Stimulated activated CD8-positive, alpha-beta memory T cell treated with anti-CD3 and anti-CD28 coated beads, Interleukin-4, amount 100 ng/mL, for 24 hours (primary cell): ENCODE results near the gene SULT1B1.
"Not testable (repeated sequence)": the region's sequence is repeated elsewhere in the genome, so short reads cannot be mapped to it uniquely, and the experiment has no call there.

Experiments used
- DNase-seq: peaks from one replicate; pipeline ENCODE4 v3.0.0-alpha.2; 2020; ENCODE audit warnings: low read depth

The SULT1B1 gene

DNA sequence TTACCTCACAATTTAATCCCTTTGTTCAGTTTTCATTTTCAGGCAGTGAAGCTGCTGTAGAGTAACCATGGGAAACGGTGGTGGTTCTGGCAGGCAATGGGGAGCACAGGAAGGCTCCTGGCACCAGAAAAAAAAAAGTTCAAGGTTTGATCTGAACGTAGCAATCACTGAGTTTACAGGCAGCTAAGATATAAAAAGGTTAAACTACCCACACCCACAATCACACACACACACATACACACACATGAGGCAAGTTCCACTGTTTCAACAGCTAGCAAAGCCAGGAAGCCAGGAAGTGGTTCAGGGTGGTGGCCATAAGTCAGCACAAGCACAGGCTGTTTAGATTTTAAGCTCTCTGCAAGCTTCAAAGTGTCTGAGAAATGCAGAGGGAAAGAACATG lies at the start of gene SULT1B1:
TSS of gene SULT1B1 (minus strand) at position 166 of the 400 bp plus-strand sequence. CDS start 5,403 bp downstream, outside the sequence.
- DNase-seq, result no peak

DNA sequence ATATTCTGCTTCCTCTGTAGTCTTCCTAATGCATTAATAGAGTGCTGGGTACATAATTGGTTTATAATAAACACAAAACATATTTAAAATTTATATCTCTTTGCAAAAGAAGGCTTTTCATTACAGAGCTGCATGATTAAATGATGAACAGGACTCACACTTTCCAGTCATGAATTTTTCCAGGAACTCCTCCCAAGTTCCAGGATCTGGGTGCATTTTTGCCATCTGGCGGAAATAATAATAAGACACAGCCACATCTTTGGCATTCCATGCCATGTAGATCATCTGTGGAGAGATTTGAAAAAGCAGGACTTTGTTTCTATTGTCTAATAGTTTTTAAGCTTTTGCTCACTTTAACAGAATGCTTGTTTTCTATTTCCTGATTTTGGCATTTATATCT lies 40.2 kb upstream of the SULT1B1 start:
- no peak for DNase-seq

DNA sequence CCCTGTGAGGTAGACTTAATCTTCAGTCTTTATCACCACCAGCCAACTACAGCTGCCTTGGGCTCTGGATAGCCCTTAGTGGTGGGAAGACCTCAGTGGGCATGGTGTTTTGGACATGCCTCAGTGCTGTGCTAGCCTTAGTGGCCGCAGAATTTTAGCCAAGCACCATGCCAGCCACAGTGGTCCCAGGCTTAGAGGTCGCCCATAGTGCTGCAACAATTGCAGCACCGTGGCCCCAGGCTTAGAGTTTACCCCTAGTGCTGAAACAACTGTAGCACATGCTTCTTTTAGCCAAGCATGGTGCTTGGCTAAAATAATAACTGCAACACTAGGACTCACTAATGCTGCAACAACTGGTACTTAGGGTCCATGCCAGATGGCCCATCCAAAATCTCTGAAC lies 38.9 kb upstream of the SULT1B1 start:
- DNase-seq, result no peak

DNA sequence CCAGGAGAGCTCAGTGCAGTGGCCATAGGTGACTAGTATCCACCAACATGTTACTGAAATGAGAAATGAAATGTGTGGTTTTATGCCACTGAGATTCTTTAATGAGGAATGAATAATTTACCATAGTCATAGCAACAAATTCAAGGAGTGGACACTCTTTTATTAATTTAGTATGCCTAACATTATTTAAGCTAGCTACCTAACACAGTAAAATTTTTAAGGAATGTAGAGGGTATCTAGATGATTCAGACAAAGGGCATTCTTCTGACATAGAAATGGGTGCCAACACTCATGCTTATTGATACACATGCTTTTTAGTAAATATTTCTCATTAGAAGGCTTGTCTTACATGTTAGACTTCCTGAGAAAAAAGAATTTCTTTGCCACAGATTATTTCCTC lies 33.3 kb upstream of the SULT1B1 start:
- no peak for DNase-seq

DNA sequence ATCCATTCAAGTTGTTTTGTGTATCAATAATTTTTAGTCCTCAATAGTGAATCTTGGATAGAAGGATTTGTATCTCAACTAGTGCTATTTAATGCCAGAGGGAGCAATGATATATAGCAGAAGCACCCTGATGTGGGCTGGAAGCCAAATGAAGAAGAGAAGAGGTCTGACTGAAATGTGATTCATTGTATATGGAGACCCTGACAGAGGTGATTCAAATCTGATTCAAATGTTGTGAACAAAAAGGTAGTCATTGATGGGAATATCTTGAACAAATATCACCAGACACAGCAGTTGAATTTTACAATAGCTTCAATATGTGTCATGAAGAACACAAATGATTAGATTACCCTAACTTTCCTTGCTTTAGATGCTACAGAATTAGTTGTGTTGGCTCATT lies 27.5 kb upstream of the SULT1B1 start:
- DNase-seq, result no peak

DNA sequence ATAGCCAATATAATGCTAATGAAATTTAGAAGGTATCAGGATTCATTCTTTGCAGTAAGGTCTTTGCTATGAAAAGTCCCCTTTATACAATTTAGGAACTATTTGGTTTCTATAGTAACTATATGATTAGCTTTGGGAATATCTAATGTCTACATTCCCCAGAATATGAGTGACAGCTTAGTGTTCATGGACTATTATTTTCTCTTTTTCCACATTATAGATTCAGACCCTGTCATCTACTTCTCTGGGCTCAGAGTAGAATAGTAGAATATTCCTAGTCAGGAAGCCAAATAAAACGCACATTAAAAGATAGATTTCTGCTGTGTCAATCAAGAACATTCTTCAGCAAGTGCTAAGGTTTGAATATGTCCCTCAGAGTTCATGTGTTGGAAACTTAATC lies 26.1 kb upstream of the SULT1B1 start:
- no peak for DNase-seq

DNA sequence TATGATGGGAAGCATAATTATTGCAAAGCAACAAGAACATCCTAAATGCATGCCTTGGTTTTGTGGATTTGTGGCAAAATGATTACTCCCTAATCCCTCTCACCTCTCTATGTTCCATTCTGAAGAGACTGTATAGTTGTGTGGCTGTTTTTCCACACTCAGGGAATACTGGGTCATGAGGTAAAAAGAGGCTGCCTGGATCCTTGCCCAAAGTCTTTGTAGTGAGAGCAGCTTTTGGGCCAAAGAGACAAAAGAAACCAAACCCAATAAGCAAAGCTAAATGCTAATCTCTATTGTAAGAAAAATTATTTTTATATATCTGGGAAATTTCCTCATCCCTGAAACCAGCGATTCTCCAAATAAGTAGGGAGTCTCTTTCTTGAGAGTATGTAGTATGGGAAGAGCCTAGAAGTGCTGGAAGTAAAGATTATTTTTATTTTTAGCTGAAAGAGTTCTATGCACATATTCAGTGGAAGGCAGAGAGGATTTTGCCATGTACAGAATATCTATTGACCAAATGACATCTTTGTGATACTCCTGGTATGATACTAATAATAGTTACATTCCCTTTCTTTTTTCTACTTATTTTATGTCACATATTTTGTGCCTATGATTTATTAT lies 24.9 kb upstream of the SULT1B1 start:
- DNase-seq, result no peak

DNA sequence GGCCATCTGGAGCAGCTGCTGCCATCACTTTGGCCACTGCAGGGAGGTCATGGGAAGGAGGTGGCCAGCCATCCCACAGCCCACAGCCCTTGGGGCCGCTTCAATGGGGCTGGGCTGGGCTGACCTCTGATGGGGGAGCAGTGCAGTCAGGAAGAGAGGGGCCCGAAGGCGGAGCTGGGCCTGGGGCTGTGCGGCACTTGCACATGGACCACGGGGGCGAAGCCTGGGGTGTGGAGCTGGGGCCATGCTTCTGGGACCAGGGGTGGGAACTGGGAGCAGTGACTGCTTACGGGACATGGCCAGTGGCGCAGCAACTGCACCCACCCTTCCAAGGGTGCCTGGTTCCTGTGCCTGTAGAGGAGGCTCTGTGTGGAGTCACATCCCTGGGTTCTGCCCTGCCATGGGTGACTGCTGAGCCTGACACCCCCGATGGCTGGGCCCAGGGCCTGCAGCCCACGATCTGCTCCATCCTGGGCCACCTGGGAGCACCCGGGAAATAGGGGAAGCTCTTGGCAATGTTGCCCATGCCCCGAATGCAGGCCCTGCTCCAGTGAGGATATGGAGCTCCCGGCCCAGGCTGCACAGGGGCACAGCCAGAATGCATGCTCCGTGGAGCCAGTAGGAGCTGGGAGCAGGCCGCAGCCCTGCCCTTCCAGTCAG lies 22.4 kb upstream of the SULT1B1 start:
- no peak for DNase-seq

DNA sequence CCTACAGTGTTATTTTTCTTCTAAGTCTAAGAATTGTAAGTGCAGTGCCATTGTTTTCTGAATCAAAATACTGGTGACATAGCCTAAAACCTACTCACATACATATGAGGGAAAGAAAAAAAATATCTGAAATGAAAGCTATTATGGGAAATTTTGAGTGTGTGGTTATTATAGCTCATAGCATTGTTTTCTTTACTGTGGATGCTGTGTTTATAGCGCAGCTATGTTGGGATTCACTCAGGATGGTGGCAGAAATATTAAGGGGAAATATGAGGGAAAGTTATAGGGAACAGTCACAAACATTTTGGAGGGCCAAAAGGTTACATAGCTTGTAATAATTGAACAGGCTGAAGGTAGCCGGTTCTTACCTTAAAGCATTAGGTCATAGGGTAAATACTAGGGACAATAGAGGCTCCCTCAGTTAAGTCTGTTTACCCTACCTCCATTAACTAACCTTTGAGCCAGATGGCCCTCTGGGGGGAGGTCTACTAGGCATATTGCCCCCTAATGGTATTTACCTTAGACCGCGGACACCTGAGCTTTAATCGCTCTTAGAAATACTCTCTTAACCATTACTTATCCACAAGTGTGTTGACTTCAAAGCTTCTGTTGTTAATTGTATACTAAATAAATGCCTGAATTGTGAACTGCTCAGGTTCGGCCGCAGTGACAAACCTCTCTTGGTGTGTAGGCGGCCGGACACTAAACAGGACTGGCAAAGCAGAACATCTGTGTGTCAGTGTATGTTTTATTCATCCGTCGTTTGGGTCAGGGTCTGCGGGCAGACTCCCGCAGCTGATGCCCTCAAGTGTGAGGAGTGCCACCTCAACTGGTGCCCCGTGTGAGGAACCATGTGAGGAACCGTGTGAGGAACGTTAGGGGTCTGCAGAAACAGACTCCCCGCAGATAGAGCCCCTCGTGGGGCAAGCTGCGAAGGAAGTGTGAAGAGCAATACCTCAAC lies 21.3 kb upstream of the SULT1B1 start:
- no peak for DNase-seq

DNA sequence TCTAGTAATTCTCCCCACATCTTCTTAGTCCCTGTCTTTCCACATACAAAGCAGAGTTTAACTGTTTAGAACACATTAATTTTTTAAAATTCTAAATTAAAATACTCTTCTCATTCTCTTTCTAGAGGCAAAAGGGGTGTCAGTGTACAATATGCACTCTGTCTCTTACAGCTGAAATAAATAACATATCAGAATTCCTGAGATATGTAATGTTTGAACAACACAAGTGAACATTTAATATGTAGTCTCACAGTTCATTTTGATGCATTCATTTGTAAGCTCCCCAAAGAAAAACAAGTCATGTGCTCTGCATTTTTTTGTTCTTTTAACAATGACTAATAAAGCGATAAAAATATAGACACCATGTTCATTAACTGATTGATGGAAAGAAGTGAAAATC lies 19.7 kb upstream of the SULT1B1 start:
- DNase-seq, result no peak

DNA sequence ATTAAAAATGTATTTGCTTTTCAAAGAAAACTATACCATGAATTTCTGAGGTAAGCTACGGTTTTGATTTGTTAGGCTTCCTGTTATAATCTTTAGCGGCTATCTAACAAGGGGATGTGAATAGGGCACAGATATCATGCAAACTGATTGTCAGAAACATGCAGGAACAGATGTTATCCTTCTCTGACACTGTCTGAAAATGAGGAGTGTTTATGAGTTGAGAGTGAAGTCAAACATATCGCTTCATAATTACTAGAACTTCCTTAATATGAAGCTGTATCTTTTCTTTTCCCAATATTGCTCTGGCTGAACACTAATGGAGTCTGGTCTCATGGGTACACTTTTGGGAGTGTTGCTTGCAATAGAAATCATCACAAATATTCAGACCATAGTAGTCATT lies 16.3 kb upstream of the SULT1B1 start:
- DNase-seq, result no peak

DNA sequence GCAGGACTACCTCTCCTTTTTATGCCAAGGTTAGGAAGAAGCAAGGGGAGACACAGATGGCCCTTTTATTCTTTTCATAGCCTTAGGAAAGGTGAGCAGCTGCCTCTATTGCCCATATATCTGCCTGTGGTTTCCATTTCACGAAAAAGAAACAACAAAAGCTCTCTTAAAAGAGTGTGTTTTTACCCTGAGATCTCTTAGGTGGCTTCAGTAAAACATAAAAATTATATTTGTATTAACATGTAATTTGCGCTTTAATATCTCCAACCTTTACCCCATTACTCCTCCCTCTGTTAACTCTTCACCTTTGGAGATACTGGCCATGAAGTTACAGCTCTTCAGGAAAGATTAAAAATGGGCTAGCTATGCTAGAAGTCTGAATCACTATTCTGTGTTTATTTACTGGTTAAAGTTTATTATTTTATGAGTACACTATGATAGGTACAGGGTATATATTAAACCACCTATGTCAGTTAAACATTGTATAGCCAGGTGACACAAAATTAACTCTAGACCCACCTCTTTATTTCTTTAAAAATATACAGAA lies 15.0 kb upstream of the SULT1B1 start:
- DNase-seq, result no peak

DNA sequence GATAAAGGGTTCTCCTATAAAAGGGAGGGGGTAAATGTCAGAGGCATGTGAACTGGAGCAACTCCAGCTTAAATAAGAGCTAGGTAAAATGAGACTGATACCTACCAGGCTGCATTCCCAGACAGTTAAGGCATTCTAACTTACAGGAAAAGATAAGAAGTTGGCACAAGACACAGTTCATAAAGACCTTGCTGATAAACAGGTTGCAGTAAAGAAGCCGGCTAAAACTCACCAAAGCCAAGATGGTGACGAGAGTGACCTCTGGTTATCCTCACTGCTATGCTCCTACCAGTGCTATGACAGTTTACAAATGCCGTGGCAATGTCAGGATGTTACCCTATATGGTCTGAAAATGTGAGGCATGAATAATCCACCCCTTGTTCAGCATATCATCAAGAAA lies 13.1 kb upstream of the SULT1B1 start:
- DNase-seq, result no peak

DNA sequence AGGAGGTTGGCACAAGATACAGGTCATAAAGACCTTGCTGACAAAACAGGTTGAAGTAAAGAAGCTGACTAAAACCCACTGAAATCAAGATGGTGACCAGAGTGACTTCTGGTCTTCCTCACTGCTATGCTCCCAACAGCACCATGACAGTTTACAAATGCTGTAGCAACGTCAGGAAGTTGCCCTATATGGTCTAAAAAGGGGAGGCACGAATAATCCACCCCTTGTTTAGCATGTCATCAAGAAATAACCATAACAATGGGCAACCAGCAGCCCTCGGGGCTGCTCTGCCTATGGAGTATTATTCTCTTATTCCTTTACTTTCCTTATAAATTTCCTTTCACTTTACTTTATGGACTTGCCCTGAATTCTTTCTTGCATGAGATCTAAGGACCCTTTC lies 8.1 kb upstream of the SULT1B1 start:
- not testable (repeated sequence) for DNase-seq

DNA sequence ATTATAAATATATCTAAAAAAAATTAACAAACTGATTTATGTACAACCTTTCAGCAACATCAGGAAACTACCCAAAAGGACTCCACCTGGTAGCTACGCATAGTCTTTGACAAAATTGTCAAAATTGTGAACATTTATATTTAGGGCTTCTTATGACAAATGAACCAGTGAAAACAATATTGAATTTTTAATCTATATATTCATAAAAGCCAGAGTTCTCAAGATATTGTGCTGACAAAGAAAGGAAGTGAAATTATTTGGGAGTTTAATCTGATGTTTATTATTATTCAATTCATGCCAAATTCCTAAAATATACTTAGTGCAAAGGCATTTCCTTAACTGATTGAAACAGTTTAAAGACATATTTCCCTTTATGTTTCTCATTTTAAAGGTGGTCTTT lies 5.3 kb upstream of the SULT1B1 start:
- DNase-seq, result no peak

DNA sequence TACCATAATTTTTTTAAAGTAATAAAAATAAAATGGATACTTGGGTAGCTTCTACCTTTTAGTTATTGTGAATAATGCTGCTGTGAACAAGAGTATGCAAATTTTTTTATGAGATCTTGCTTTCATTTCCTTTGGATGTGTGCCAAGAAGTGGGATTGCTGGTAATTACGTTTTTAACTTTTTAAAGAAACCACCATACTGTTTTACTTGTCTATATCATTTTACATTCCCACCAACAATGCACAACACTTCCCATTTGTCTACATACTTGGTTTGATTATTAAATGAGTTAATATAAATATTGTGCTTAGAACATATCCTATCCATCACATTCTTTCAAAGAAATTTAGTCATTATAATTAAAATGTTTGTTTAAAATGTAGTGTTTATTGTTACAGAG lies 3.9 kb upstream of the SULT1B1 start:
- DNase-seq, result no peak

DNA sequence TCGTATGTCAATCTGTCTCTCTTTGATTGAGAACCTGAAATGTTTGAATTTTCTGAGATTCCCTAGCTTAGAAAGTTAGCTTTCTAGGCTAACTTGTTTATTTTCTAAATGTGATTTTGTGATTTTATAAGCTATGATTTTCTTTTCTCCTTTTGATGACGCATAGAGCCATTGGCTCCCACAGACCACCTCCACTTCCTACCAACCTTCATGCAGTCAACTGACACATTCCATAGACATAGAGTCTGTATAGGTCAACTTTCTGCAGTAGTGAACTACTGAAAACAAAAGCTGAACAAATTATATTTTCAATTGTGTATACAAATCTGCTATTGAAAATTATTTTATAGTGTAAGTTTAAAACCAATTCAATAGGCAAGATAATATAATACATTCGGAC lies 2.8 kb upstream of the SULT1B1 start:
- DNase-seq, result no peak

DNA sequence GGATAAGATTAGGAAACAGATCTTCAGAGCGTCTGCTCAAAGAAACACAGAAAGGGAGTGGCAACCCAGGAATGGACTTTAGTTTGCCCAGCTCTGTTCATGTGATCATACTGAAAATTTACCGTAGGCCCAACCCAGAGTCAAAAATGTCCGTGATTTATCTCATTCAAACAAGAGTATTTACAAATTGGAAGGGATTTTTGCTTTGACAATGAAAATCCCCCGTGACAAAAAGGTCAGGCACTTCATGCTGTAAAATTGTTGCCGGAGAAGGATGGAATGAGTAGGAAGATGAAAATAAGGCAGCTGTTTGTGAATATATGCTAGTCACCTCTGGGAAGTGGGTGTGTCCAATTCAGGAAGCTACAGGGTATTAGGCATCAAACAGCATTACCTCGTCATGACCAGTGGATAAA lies 1.2 kb downstream of the SULT1B1 start:
- no peak for DNase-seq

DNA sequence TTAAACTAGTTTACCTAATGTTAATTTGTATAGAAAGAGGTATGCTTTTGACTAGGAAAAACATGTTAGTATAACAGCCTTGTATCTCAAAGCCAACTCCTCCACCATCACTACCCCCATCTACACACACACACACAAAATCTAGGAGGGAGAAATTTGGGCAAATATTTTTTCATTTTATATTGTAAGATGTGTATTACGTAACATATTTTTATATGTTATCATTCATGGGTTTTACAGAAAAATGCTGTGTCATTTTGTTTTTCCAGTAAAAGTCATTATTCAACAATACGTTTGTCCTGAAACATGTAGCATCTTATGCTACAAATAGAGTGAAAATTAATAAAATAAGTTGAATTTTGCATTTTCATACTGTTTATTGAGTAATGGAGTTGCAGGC lies 3.0 kb downstream of the SULT1B1 start:
- DNase-seq, result no peak

DNA sequence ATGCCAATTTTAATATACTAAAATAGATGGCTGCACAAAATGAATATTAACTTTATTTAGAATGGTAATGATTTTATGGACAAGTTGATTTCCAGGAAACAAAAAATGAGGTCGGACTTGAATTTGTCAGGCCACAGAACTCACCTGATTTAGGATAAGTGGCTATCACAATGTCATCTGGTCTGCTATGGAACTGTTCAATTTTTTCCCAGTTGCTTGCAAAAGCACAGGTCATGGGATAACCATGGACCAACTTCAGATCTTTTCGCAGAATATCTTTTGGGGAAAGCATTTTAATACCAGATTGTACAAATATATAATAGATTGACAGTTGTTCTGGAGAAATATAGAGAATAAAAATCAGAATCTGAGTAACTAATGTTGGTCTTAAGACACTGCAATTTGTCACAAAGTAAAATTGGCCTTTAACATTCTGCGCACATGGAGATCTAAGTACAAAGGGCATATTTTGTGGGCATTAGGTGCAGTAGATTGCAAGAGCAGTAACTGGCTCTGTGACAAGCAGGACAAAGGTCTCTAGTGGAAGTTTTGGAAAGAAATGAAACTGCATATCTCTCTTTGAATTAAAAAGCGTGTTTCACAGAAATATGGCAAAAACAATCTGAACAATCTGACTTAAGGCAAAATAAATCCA lies 5.4 kb downstream of the SULT1B1 start:
- DNase-seq, result no peak

DNA sequence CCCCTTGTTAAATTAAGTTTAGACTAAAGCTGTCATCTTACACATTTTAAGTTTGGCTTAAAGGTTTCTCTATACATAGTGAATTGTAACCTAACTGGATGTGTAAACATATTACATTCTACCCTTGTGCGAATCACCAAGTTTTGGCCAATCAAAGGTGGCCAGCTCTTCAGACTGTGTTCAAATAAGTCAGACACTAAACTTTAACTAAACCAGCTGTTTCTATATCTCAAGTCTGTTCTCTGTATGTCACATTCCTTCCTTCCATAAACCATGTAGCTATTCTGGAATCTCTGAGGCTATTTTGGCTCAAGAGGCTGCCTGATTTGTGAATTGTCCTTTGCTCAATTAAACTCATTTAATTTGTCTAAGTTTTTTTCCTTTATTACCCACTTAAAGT lies 6.7 kb downstream of the SULT1B1 start:
- no peak for DNase-seq

DNA sequence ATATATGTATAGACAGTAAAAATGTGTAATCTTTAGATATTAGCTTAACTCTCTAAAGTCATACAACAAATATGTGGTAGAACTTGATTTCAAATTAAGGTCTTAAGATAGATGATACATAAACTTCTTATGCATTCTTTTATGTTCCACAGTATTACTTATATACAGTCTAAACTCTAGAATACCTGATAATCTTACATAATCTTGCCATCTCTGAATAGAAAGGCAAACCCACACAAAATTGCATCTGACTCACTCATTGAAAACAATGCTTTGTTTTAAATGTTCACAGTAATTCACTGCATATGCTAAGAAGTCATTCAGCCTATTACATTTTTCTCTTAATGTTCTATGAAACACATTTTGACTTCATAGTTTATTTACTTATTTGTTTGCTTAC lies 10.1 kb downstream of the SULT1B1 start:
- DNase-seq, result no peak
